ENCODE measurements around the gene GPR37L1. TPM values are rescaled to one million over a fixed set of nuclear protein-coding genes. Genes with fewer than 3 reads are reported as not detected.

GPR37L1 gene
- total RNA-seq, 6 donors from 2014 or later: under 0.01 to 0.07 (median 0.03) TPM; not detected in 3

DNA sequence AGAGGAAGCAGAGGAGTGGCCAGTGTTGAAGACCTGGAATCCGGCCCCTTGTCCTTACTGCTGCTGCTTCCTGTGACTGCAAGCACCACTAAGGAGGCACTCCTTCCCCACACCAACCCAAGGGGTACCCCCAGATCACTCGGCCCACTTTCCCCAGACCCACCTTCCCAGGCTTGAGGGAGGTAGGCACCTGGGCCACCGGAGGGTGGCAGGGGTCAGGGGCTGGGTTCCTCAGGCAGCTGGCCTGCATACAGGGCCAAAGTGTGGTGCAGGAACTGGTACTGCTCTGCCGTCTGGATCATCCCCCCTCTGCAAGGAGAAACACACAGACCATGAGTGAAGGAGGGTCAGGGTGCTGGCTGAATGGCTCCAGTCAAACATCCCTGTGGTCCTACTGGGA is 25.7 kb downstream of the GPR37L1 start:
- ATAC-seq (ENCODE audit: low FRiP score in 2 of 2) (no peak), DNase-seq (no peak)
- Histone ChIP-seq H3K4me3 (no peak overlapping the region), H3K9me3 (no peaks in the 10 kb centered on the region), H3K27ac (no peak overlapping the region), H3K4me1 (peaks cover 6 to 13% (median 9%) of the 10 kb centered on the region in 4 donors), H3K36me3 (no peaks in the 10 kb centered on the region), H3K27me3 (no peaks in the 10 kb centered on the region)
- TF ChIP-seq EP300 (IDR thresholded peaks at IDR 0.05) (no peak), CTCF (IDR thresholded peaks at IDR 0.05) (no peak), POLR2AphosphoS5 (IDR thresholded peaks at IDR 0.05) (no peak), POLR2A (IDR thresholded peaks at IDR 0.05) (no peak)
- WGBS, 2 donors: 73 to 75% methylated on average over 1 to 4 of the region's 4 CpGs

DNA sequence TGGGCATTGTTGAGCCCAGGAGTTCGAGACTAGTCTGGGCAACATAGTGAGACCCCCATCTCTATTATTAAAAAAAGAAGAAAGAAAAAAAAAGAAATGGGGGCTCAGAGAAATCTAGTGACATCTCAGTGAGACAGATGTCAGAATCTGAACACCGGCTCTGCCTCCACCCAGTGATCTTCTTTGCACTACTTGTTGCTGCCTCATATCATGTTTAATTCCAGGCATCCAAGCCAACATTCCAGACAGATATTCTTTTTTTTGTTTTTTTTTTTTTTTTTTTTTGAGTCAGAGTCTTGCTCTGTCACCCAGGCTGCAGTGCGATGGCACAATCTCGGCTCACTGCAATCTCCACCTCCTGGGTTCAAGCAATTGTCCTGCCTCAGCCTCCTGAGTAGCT is 26.8 kb downstream of the GPR37L1 start:
- TF ChIP-seq EP300 (IDR thresholded peaks at IDR 0.05): no peak
- TF ChIP-seq POLR2AphosphoS5 (IDR thresholded peaks at IDR 0.05): no peak
- TF ChIP-seq CTCF (IDR thresholded peaks at IDR 0.05): no peak
- no peak for TF ChIP-seq POLR2A (IDR thresholded peaks at IDR 0.05)
- 82 to 88% methylated on average over 4 of the region's 4 CpGs for WGBS, 2 donors
- Histone ChIP-seq H3K4me1 (peaks cover 6 to 16% (median 9%) of the 10 kb centered on the region in 4 donors), H3K36me3 (no peaks in the 10 kb centered on the region), H3K27me3 (no peaks in the 10 kb centered on the region), H3K27ac (no peak overlapping the region), H3K9me3 (no peaks in the 10 kb centered on the region), H3K4me3 (no peak overlapping the region)
- ATAC-seq (ENCODE audit: low FRiP score in 2 of 2) (no peak), DNase-seq (no peak)

DNA sequence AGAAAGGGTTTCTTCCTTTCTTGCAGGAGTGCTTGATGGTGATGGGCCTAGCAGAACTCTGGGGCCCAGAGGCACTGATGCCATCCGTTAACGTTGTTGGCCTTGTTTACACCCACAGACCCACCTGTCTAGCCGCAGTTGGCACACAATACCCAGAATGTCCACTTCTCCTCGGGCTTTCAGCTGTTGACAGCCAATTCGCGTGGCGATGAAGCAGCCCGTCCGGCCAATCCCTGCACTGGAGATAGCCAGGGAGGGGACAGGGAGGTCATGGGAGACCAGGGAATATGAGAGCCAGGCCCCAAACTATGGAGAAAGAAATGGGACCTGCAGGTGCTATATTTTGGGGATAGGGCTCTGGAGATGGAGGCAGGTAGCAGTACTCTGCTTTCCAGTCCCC is 27.5 kb downstream of the GPR37L1 start:
- 89 to 91% methylated on average over 9 of the region's 9 CpGs for WGBS, 2 donors
- TF ChIP-seq POLR2AphosphoS5 (IDR thresholded peaks at IDR 0.05) (no peak), EP300 (IDR thresholded peaks at IDR 0.05) (no peak), CTCF (IDR thresholded peaks at IDR 0.05) (no peak), POLR2A (IDR thresholded peaks at IDR 0.05) (no peak)
- no peaks in the 10 kb centered on the region for H3K36me3 ChIP-seq
- DNase-seq (no peak), ATAC-seq (ENCODE audit: low FRiP score in 2 of 2) (no peak)
- H3K4me1 ChIP-seq: peaks cover 7 to 20% (median 10%) of the 10 kb centered on the region in 4 donors
- no peak overlapping the region for H3K4me3 ChIP-seq
- H3K27ac ChIP-seq: no peak overlapping the region
- no peaks in the 10 kb centered on the region for H3K9me3 ChIP-seq
- H3K27me3 ChIP-seq: no peaks in the 10 kb centered on the region

GRCh38 chr1:202150602-202151001 is 27.9 kb downstream of the GPR37L1 start:
- TF ChIP-seq POLR2A (IDR thresholded peaks at IDR 0.05) (no peak), POLR2AphosphoS5 (IDR thresholded peaks at IDR 0.05) (no peak), EP300 (IDR thresholded peaks at IDR 0.05) (no peak), CTCF (IDR thresholded peaks at IDR 0.05) (no peak)
- Histone ChIP-seq H3K27ac (no peak overlapping the region), H3K27me3 (no peaks in the 10 kb centered on the region), H3K36me3 (no peaks in the 10 kb centered on the region), H3K9me3 (no peaks in the 10 kb centered on the region), H3K4me3 (no peak overlapping the region), H3K4me1 (peaks cover 7 to 20% (median 10%) of the 10 kb centered on the region in 4 donors)
- ATAC-seq (ENCODE audit: low FRiP score in 2 of 2) (no peak), DNase-seq (no peak)
- WGBS, 2 donors: 63 to 84% methylated on average over 8 of the region's 8 CpGs

GRCh38 chr1:202151045-202151444 is 28.3 kb downstream of the GPR37L1 start:
- ATAC-seq (ENCODE audit: low FRiP score in 2 of 2) (no peak), DNase-seq (no peak)
- H3K27me3 ChIP-seq: no peaks in the 10 kb centered on the region
- peaks cover 8 to 18% (median 11%) of the 10 kb centered on the region in 4 donors for H3K4me1 ChIP-seq
- no peaks in the 10 kb centered on the region for H3K9me3 ChIP-seq
- H3K4me3 ChIP-seq: no peak overlapping the region
- H3K36me3 ChIP-seq: no peaks in the 10 kb centered on the region
- 88 to 95% methylated on average over 2 of the region's 2 CpGs for WGBS, 2 donors
- TF ChIP-seq EP300 (IDR thresholded peaks at IDR 0.05): no peak
- no peak for TF ChIP-seq CTCF (IDR thresholded peaks at IDR 0.05)
- TF ChIP-seq POLR2A (IDR thresholded peaks at IDR 0.05): no peak
- TF ChIP-seq POLR2AphosphoS5 (IDR thresholded peaks at IDR 0.05): no peak
- no peak overlapping the region for H3K27ac ChIP-seq
